Vagina (tissue), 2 donors: ENCODE results near the gene IKBKE. TPM values are rescaled to one million over a fixed set of nuclear protein-coding genes. Genes with fewer than 3 reads are reported as not detected.

Experiments used
- DNase-seq, 2 donors: peaks; one replicate each; pipeline ENCODE4 v3.0.0-alpha.2; 2017; ENCODE audit errors: extremely low spot score in 2 of 2
- H3K27ac ChIP-seq: fragments of 200-600 bp; sonication (generic); one replicate; pipeline ENCODE4 v1.5.1; 2019
- H3K27me3 ChIP-seq: fragments of 200-600 bp; sonication (generic); one replicate; pipeline ENCODE4 v1.5.1; 2019
- H3K36me3 ChIP-seq, 2 donors: fragments of 200-600 bp; sonication (generic); one replicate each; pipeline ENCODE4 v1.5.1; 2017 to 2019
- H3K4me1 ChIP-seq: fragments of 200-600 bp; sonication (generic); one replicate; pipeline ENCODE4 v1.5.1; 2019
- H3K4me3 ChIP-seq, 2 donors: fragments of 200-600 bp; sonication (generic); 1 replicate in 1 of 2; 2 replicates in 1 of 2; pipeline ENCODE4 v1.5.1; 2016 to 2019
- H3K9me3 ChIP-seq: fragments of 200-600 bp; sonication (generic); one replicate; pipeline ENCODE4 v1.5.1; 2019
- CTCF ChIP-seq, 3 experiments: fragments of 450-650 bp in 2 of 3; fragments of 200-600 bp in 1 of 3; sonication (generic) in 1 of 3; IDR thresholded peaks; one replicate each; pipeline ENCODE4 v1.5.1; 2017 to 2019; ENCODE audit warnings: antibody characterized with exemption in 3 of 3, mild to moderate bottlenecking in 2 of 3, moderate library complexity in 2 of 3
- POLR2A ChIP-seq, 2 donors: fragments of 450-650 bp; IDR thresholded peaks; one replicate each; pipeline ENCODE4 v1.6.1; 2017; ENCODE audit warnings: antibody characterized with exemption in 2 of 2, mild to moderate bottlenecking in 2 of 2, moderate library complexity in 2 of 2
- POLR2AphosphoS5 ChIP-seq, 2 donors: sonication (generic); formaldehyde crosslinking; IDR thresholded peaks; one replicate each; pipeline ENCODE4 v1.9.0; 2017; ENCODE audit warnings: antibody characterized with exemption in 2 of 2, mild to moderate bottlenecking in 2 of 2, low read depth in 1 of 2; ENCODE audit not compliant: insufficient read depth in 1 of 2
- intact Hi-C: fragments of 100-400 bp; cut with DNase I; formaldehyde crosslinking; loops from one replicate; pipeline ENCODE4 v1.15.1; 2023
- total RNA-seq: library from RNA; depleted of rRNA; stranded (reverse); fragments of >200 nt; gene quantifications from one replicate; pipeline ENCODE4 v1.2.3, GENCODE V29; 2016

Gene IKBKE
- 10.1 TPM for total RNA-seq

GRCh38 chr1:206469933-206470691 is at the start of gene IKBKE:
Gene IKBKE (plus strand): TSS chr1:206470476. CDS start chr1:206473228, 2,752 bp downstream.
- Histone ChIP-seq H3K27ac (peak within 1 kb of the TSS; percentile 40), H3K9me3 (no peaks in the 10 kb centered on the region), H3K27me3 (no peaks in the 10 kb centered on the region), H3K4me1 (peaks cover 33% of the 10 kb centered on the region), H3K36me3 (peaks cover 0 to 5% of the 10 kb centered on the region in 2 donors), H3K4me3 (peak within 1 kb of the TSS; percentile 51 to 54)
- intact Hi-C loops = no loop called here
- DNase-seq = no peak
- TF ChIP-seq CTCF (IDR thresholded peaks at IDR 0.05) (no peak), POLR2AphosphoS5 (IDR thresholded peaks at IDR 0.05; ENCODE audit: insufficient read depth in 1 of 2, low read depth in 1 of 2) (no peak), POLR2A (IDR thresholded peaks at IDR 0.05) (no peak)

- no peak for DNase-seq
- H3K9me3 ChIP-seq = no peaks in the 10 kb centered on the region
- no peaks in the 10 kb centered on the region for H3K27me3 ChIP-seq
- TF ChIP-seq POLR2AphosphoS5 (IDR thresholded peaks at IDR 0.05; ENCODE audit: insufficient read depth in 1 of 2, low read depth in 1 of 2) (no peak), POLR2A (IDR thresholded peaks at IDR 0.05) (no peak), CTCF (IDR thresholded peaks at IDR 0.05) (no peak)
- H3K4me1 ChIP-seq = no peaks in the 10 kb centered on the region
- intact Hi-C loops = no loop called here
- no peak overlapping the region for H3K27ac ChIP-seq
- peaks cover 0 to 44% of the 10 kb centered on the region in 2 donors for H3K36me3 ChIP-seq
- no peak overlapping the region for H3K4me3 ChIP-seq
These were observed 48.5 kb upstream of the IKBKE start for GRCh38 chr1:206421616-206422340.

- no peak overlapping the region for H3K4me3 ChIP-seq
- intact Hi-C loops = no loop called here
- no peaks in the 10 kb centered on the region for H3K27me3 ChIP-seq
- H3K27ac ChIP-seq = no peak overlapping the region
- DNase-seq = no peak
- TF ChIP-seq CTCF (IDR thresholded peaks at IDR 0.05) = no peak
- TF ChIP-seq POLR2AphosphoS5 (IDR thresholded peaks at IDR 0.05; ENCODE audit: insufficient read depth in 1 of 2, low read depth in 1 of 2) = no peak
- no peak for TF ChIP-seq POLR2A (IDR thresholded peaks at IDR 0.05)
- H3K4me1 ChIP-seq = no peaks in the 10 kb centered on the region
- H3K9me3 ChIP-seq = no peaks in the 10 kb centered on the region
- H3K36me3 ChIP-seq = peaks cover 0 to 39% of the 10 kb centered on the region in 2 donors
These were observed 47.8 kb upstream of the IKBKE start for GRCh38 chr1:206422525-206422924.

GRCh38 chr1:206427291-206427690 is 43.0 kb upstream of the IKBKE start:
- H3K9me3 ChIP-seq = no peaks in the 10 kb centered on the region
- H3K4me3 ChIP-seq = no peak overlapping the region
- no peaks in the 10 kb centered on the region for H3K4me1 ChIP-seq
- DNase-seq = no peak
- peaks cover 0 to 33% of the 10 kb centered on the region in 2 donors for H3K36me3 ChIP-seq
- H3K27me3 ChIP-seq = no peaks in the 10 kb centered on the region
- intact Hi-C loops = no loop called here
- TF ChIP-seq POLR2A (IDR thresholded peaks at IDR 0.05) = no peak
- TF ChIP-seq CTCF (IDR thresholded peaks at IDR 0.05) = no peak
- TF ChIP-seq POLR2AphosphoS5 (IDR thresholded peaks at IDR 0.05; ENCODE audit: insufficient read depth in 1 of 2, low read depth in 1 of 2) = no peak
- no peak overlapping the region for H3K27ac ChIP-seq

- Histone ChIP-seq H3K27me3 (no peaks in the 10 kb centered on the region), H3K27ac (no peak overlapping the region), H3K4me1 (no peaks in the 10 kb centered on the region), H3K9me3 (no peaks in the 10 kb centered on the region), H3K36me3 (peaks cover 0 to 29% of the 10 kb centered on the region in 2 donors), H3K4me3 (no peak overlapping the region)
- intact Hi-C loops = no loop called here
- DNase-seq = no peak
- TF ChIP-seq CTCF (IDR thresholded peaks at IDR 0.05) (no peak), POLR2AphosphoS5 (IDR thresholded peaks at IDR 0.05; ENCODE audit: insufficient read depth in 1 of 2, low read depth in 1 of 2) (no peak), POLR2A (IDR thresholded peaks at IDR 0.05) (no peak)
These were observed 40.9 kb upstream of the IKBKE start for GRCh38 chr1:206429421-206429820.
